Ishikawa (cell line): ENCODE data around the gene GRM3.

Experiments
- CEBPB ChIP-seq: IDR thresholded peaks from 2 replicates; pipeline ENCODE4 v1.6.1; 2012
- CREB1 ChIP-seq: IDR thresholded peaks from 2 replicates; pipeline ENCODE4 v1.6.1; 2012; ENCODE audit warnings: low read depth
- EP300 ChIP-seq: IDR thresholded peaks from 2 replicates; pipeline ENCODE4 v1.6.1; 2012; ENCODE audit warnings: borderline replicate concordance
- FOXM1 ChIP-seq: IDR thresholded peaks from 2 replicates; pipeline ENCODE4 v1.6.1; 2012; ENCODE audit warnings: low read depth, borderline replicate concordance
- RAD21 ChIP-seq: IDR thresholded peaks from 2 replicates; pipeline ENCODE4 v1.6.1; 2012; ENCODE audit warnings: low read depth
- TEAD4 ChIP-seq: IDR thresholded peaks from 2 replicates; pipeline ENCODE4 v1.6.1; 2012
- YY1 ChIP-seq: IDR thresholded peaks from 2 replicates; pipeline ENCODE4 v1.6.1; 2012; ENCODE audit warnings: low read depth
- TF ChIP-seq, protein P1 (sequence below): IDR thresholded peaks from 2 replicates; pipeline ENCODE4 v1.6.1; 2012
- TF ChIP-seq, protein P2 (sequence below): IDR thresholded peaks from 2 replicates; pipeline ENCODE4 v1.6.1; 2012; ENCODE audit warnings: low read depth, mild to moderate bottlenecking
- TF ChIP-seq, protein P3 (sequence below): IDR thresholded peaks from 2 replicates; pipeline ENCODE4 v1.6.1; 2012

DNA sequence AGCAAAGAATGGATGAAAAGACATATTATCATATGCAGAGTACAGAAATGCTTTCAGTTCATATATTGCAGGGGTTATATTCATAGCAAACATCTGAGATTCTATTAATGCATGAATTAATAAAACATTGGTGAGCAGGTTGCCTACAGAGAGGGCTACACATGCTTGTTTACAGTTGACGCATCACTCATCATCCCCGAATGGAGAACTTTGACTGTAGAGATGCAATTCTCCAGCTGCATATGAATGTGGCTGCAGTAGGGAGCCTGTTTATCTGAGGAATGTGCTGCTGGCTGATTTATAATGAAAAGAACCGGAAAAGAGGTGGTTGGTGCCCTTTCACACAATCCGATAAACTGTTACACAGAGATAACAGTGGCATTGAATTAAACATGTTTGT lies 116.5 kb downstream of the GRM3 start:
- TF ChIP-seq FOXM1 (no peak), CEBPB (no peak), CREB1 (no peak), YY1 (no peak), RAD21 (no peak), EP300 (no peak), TEAD4 (no peak)
- TF ChIP-seq, protein P1, sequence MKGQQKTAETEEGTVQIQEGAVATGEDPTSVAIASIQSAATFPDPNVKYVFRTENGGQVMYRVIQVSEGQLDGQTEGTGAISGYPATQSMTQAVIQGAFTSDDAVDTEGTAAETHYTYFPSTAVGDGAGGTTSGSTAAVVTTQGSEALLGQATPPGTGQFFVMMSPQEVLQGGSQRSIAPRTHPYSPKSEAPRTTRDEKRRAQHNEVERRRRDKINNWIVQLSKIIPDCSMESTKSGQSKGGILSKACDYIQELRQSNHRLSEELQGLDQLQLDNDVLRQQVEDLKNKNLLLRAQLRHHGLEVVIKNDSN, result no peak
- TF ChIP-seq, protein P2, sequence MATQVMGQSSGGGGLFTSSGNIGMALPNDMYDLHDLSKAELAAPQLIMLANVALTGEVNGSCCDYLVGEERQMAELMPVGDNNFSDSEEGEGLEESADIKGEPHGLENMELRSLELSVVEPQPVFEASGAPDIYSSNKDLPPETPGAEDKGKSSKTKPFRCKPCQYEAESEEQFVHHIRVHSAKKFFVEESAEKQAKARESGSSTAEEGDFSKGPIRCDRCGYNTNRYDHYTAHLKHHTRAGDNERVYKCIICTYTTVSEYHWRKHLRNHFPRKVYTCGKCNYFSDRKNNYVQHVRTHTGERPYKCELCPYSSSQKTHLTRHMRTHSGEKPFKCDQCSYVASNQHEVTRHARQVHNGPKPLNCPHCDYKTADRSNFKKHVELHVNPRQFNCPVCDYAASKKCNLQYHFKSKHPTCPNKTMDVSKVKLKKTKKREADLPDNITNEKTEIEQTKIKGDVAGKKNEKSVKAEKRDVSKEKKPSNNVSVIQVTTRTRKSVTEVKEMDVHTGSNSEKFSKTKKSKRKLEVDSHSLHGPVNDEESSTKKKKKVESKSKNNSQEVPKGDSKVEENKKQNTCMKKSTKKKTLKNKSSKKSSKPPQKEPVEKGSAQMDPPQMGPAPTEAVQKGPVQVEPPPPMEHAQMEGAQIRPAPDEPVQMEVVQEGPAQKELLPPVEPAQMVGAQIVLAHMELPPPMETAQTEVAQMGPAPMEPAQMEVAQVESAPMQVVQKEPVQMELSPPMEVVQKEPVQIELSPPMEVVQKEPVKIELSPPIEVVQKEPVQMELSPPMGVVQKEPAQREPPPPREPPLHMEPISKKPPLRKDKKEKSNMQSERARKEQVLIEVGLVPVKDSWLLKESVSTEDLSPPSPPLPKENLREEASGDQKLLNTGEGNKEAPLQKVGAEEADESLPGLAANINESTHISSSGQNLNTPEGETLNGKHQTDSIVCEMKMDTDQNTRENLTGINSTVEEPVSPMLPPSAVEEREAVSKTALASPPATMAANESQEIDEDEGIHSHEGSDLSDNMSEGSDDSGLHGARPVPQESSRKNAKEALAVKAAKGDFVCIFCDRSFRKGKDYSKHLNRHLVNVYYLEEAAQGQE, result no peak
- TF ChIP-seq, protein P3, sequence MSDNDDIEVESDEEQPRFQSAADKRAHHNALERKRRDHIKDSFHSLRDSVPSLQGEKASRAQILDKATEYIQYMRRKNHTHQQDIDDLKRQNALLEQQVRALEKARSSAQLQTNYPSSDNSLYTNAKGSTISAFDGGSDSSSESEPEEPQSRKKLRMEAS, result no peak
